ENCODE measurements around the gene LHPP.

GRCh38 chr10:124495162-124495561 is 33.5 kb downstream of the LHPP start:
- TF ChIP-seq YY1 (tag by site-specific recombination; IDR thresholded peaks at IDR 0.05) (no peak), ZNF514 (tag by site-specific recombination; IDR thresholded peaks at IDR 0.05) (no peak), ZNF558 (tag by site-specific recombination; IDR thresholded peaks at IDR 0.05) (no peak), ZNF510 (tag by site-specific recombination; IDR thresholded peaks at IDR 0.05; ENCODE audit: insufficient replicate concordance) (no peak), ZNF501 (tag by site-specific recombination; IDR thresholded peaks at IDR 0.05) (no peak), ZNF639 (tag by site-specific recombination; IDR thresholded peaks at IDR 0.05) (no peak), MYNN (tag by site-specific recombination; IDR thresholded peaks at IDR 0.05; ENCODE audit: borderline replicate concordance) (no peak), CTCF (tag by site-specific recombination; IDR thresholded peaks at IDR 0.05) (no peak), ZNF692 (tag by site-specific recombination; IDR thresholded peaks at IDR 0.05) (no peak), KLF10 (tag by site-specific recombination; IDR thresholded peaks at IDR 0.05) (no peak), ZNF561 (tag by site-specific recombination; IDR thresholded peaks at IDR 0.05; ENCODE audit: borderline replicate concordance) (no peak), ZNF214 (tag by site-specific recombination; IDR thresholded peaks at IDR 0.05; ENCODE audit: borderline replicate concordance) (no peak), ZNF792 (tag by site-specific recombination; IDR thresholded peaks at IDR 0.05) (no peak)
